CD4-positive, alpha-beta T cell treated with Interferon gamma for 1 hour (primary cell): ENCODE data around the gene FHIT.
"Not testable (repeated sequence)": the region's sequence is repeated elsewhere in the genome, so short reads cannot be mapped to it uniquely, and the experiment has no call there.

ENCODE experiments used
- DNase-seq: peaks from one replicate; pipeline ENCODE4 v3.0.0-alpha.2; 2020

FHIT gene

GRCh38 chr3:60909526-60909925 is 341.7 kb downstream of the FHIT start:
- no peak for DNase-seq

- no peak for DNase-seq
Measured at GRCh38 chr3:60906283-60906682, 345.0 kb downstream of the FHIT start.

DNA sequence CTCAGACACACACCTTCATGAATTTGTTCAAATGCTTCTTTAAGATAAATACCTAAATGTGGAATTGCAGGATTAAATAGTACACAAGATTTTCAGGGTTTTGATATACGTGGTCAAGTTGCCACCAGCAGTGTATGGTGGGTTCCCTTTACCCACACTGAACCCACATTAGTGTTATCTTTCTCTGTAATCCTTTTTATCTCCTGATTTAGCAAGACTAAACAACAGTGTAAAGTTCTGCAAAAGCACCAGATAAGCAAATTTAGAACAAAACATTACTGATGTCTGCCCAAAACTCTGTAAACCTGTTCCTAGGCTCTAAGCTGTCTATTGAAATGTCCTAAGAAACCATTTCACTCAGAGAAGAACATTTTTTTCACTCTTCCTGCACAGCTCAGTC is 352.9 kb downstream of the FHIT start:
- no peak for DNase-seq

DNA sequence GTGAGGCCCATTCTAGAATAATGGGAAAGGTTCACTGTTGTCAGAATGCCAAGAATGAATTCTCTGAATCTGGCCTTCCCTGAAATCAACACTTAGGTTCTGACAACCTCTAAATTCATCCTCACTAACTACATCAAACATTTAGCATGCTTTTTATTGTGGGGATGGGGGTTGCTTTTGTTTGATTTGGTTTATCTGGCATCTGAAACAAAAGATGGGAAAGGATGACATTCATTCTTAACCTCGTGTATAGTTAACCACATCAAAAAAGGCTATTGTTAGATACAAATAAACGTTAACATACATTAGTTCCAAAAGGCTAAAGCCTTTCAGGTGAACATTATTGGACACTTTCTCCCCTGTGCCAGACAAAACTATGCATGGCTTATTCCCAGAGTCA is 357.3 kb downstream of the FHIT start:
- no peak for DNase-seq

DNA sequence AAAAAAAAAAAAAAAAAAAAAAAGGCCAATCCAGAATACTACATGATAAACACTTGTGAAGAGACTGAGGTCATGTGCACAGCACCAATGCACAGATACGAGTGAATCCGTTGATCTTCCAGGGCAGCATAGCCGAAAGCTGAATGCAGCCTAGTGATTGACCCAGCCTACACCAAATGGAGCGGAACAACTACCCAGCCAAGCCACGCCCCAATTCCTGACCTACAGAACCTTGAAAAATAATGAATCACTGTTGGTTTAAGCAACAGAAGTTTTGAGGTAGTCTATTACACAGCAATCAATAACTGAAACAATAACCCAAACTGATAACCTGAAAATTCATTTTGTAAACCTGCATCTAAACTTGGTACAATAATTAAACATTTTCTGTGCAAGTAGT is 361.0 kb downstream of the FHIT start:
- DNase-seq = no peak

DNA sequence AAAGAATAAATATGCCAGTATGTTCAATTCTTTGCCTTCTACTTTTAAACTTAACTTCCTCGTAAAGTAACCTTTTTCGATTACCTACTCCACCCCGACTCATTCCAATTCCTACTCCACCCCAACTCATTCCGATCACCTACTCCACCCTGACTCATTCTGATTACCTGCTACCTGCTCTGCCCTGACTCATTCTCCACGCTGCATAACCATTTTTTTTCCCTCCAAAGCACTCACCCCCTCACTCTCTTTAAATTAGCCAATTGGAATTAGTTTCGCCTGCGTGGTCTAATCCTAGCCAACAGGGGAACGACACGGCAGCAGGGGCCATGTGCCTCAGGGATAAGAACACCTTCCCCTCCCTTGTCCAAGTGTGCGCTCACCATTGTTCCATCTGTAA is 362.3 kb downstream of the FHIT start:
- not testable (repeated sequence) for DNase-seq

DNA sequence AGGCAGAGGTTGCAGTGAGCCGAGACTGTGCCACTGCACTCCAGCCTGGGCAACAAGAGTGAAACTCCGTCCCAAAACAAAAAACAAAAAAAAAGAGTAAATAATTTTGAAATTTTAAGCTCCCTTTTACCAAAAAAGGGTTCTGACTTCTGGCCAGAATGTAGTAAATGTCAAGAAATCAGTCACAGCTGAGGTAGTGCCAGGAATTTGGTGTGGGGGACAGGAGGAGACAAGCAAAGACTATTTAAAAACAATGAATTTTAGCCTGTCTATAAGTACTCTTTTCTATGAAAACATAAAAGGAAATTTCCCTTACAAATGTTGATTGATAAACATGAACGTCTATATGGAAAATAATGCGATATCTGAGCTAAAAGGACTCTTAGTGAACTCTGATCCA is 363.7 kb downstream of the FHIT start:
- no peak for DNase-seq

- DNase-seq = no peak
Measured at GRCh38 chr3:60886518-60886917, 364.7 kb downstream of the FHIT start.

DNA sequence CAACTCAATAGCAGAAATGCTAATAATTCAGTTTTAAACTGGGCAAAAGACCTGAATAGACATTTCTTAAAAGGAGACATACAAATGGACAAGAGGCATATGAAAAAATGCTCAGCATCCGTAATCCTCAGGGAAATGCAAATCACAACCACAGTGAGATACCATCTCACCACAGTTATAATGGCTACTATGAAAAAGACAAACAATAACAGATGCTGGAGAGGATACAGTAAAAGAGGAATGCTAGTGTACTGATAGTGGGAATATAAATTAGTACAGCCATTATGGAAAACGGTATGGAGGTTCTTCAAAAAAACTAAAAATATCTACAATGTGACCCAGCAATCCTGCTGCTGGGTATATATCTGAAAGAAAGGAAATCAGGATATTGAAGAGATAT is 367.2 kb downstream of the FHIT start:
- DNase-seq = no peak

DNA sequence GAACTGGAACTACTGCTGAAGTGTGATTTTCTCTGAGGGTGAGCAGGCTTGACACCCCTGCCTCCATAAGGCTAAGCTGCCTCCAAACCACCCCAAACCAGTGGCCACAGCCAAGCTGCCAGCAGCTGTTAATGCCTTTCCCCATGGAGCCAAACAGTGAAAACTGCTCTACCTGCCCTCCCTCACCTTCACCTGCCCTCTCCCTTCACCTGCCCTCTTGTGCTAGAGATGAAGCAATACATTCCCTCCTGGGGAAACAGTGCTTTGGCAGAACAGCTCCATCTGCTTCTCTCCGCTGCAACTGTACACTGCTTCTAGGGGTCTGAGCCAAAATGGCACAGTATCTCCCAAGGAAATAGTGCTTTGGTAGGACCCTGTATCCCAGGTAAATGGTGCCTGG is 374.1 kb downstream of the FHIT start:
- DNase-seq = no peak

- DNase-seq = no peak
Measured at GRCh38 chr3:60870396-60870795, 380.9 kb downstream of the FHIT start.

GRCh38 chr3:60867200-60867599 is 384.1 kb downstream of the FHIT start:
- DNase-seq = no peak

DNA sequence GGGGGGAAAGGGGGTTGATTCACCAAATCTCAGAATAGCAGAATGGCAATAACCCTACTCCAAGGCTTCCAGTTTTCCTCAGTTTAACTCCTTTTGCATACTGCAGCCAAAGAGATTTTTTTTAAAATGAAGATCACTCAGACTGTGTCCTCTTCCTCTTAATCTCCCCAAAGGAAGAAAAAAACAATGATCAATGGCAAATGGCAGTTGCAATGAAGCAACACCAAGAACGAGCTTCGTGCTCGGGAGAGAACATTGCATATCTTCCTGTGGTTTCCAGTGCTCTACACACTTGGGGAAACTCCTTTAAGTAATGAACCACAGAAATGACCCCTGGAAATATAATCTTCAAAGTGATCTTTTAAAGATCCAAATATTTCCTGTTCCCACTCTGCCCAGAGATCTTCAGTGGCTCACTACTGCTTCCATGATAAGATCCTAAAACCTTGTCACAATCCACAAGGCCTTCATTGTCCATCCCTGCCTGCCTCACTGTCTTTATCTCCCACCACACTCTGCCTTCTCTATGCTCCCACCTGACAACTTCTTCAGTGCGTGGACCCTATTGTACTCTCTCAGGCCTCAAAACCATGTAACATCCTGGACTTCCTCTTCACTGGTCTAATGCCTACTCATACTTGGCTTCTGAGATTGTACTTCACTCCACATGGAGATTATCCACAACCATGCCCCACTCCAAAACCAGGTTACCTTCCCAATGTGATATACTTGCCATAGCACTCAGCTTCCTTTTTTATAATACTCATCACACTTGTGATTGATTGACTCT is 394.8 kb downstream of the FHIT start:
- no peak for DNase-seq

- DNase-seq = no peak
Measured at GRCh38 chr3:60855250-60855649, 396.0 kb downstream of the FHIT start.

- DNase-seq = no peak
Measured at GRCh38 chr3:60854791-60855190, 396.5 kb downstream of the FHIT start.

DNA sequence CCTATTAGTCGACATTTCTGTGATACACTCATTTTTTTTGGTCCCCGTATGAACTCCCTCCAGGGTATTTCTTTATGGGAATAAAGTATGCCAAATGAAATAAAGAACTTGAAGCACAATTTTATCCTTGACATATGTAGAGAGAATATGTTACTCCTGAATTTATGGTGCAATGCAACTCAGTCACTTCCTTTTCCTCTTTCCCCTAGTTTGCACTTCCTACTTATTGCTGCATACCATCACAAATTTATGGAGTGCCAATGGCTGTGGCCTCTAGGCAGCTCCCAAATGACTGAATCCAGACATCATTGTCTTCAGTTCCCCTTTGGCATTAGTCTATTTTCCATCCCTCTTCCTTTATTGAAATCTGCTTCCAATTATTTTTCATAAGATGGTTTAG is 403.5 kb downstream of the FHIT start:
- no peak for DNase-seq

- no peak for DNase-seq
Measured at GRCh38 chr3:60844256-60844655, 407.0 kb downstream of the FHIT start.

DNA sequence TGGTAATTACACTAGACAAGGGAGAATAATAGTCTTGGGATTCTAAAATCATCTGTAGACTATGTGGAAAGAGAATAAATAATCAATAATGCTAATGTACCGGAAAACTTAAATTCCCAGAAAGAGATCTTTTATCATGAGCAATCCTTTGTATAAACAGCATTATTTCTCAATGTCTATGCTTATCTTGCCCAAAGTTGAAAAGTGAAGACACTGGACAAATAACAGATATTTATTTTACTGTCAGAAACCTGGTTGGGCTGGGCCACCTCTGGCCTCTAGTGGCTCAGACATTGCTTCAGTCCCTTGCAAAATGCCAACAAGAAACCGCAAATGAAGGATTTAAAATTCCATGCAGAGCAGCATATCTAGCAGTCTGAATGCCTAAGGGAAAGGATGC is 409.9 kb downstream of the FHIT start:
- no peak for DNase-seq

DNA sequence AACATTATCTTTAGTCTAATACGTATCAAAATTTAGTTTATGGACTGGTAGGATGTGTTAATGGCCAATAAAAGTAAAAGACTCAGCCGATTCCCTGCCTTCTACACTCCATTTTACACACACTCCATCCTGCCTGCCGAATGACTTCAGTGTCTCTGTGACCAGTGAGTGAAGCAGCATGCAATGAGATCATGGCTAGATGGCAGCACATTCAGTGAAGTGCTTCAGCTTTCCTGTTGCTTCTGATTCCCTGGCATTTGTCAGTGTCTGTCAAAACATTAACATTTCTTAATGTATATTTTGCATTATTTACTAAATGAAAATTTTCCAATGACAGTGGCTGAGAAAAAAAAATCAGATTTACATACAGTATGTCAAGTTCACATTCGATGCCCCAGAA is 412.0 kb downstream of the FHIT start:
- DNase-seq = no peak

- no peak for DNase-seq
Measured at GRCh38 chr3:60835796-60836195, 415.5 kb downstream of the FHIT start.

DNA sequence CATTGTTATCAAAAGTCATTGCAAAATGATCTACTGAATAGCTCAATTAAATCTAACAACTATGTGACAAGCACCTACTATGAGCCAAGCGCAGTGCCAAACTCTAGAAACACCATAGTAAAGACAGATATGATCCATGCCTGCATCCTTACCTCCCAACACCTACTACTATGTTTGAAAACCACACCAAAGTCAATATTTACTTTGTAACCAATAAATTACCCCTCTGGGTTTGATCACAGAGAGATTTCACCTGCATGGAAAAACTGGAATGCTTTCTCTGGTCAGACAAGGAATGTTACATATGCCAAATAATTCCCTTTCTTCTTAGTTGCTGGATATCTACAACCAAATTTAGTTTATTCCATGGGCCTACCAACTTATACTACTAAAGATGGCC is 422.2 kb downstream of the FHIT start:
- no peak for DNase-seq

GRCh38 chr3:60827666-60828065 is 423.6 kb downstream of the FHIT start:
- no peak for DNase-seq

- no peak for DNase-seq
Measured at GRCh38 chr3:60826511-60826910, 424.7 kb downstream of the FHIT start.

DNA sequence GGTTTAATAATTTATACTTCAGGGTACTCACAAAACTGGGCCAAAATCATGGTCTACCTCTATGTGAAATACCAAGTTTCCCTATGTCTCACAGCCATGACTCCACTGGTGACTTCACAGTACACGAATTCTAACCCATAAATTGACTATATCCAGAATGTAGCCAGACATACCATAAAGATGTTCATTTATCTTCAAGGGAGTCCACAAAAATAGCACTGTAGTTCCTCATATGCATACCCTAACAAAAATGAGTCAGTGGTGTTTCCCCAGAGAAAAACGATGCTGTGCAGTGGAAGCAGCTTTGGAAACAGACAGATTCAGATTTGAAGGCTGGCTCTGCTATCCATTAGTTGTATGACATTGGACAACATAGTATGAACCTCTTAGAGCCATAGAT is 438.8 kb downstream of the FHIT start:
- no peak for DNase-seq

- DNase-seq = no peak
Measured at GRCh38 chr3:60810881-60811280, 440.4 kb downstream of the FHIT start.
